Pons (tissue), 1 donor: Measurements from ENCODE around the gene MRAS.

Experiments used
- DNase-seq: peaks from one replicate; pipeline ENCODE4 v3.0.0-alpha.2; 2016; ENCODE audit warnings: low spot score

Gene MRAS

DNA sequence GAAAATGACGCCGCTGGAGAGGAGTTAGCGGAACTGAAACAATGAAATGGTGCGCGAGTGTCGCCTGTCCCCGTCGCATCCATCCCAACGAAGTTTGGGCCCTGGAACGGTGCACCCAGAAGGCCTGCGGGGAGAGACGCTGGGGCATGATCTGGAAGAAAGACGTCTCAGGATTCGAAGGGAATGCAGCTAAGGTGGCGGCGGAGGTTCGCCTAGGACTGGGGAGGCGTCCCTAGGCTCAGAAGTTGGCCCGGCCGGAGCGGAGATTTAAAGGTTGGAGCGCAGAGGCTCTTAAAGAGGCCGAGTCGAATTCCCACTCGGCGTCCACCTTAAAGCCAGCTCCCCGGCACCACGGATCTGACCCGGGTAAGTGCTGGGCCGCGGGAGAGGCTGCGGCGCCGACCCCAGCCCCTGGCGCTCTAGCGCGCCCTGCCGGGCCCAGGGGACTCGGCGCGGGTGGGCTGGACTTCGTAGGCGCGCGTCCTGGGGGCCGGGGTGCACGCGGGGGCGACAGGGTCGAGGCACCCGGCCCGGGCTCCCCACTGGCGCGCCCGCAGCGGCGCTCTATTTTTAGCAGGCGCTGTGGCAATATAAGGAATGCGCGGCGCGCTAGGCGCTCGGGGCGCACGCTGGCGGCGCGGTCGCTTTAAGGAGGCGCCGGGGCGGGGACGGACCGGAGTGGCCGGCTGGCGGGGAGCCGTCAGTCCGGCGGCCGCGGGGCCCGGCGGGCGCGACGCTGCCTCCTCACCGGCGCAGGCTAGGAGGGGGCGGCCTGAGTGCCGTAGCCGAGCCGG lies at the start of gene MRAS:
MRAS (plus strand) TSS at position 620 of the 794 bp plus-strand sequence. CDS start 24,305 bp downstream, outside the sequence.
- DNase-seq, result peak; percentile 67

DNA sequence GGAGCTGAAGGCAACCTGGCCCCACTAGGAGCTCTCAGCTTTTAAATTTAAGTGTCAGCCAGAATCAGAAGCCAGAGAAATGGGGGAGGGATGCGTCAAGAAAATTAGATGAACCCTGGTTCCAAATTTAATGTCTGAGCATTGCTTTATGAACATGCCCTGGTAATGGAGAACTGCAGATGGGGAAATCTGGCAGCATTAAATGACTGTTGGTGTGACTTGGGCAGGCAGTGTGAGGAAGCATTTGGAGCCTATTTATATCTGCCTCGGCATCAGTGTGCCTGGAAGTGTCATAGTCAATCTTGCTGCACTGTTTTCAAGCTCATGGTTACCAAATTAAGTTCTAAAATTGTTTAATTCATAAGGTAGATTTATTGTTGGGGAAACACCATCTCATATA lies 47.7 kb upstream of the MRAS start:
- peak; percentile 42 for DNase-seq

DNA sequence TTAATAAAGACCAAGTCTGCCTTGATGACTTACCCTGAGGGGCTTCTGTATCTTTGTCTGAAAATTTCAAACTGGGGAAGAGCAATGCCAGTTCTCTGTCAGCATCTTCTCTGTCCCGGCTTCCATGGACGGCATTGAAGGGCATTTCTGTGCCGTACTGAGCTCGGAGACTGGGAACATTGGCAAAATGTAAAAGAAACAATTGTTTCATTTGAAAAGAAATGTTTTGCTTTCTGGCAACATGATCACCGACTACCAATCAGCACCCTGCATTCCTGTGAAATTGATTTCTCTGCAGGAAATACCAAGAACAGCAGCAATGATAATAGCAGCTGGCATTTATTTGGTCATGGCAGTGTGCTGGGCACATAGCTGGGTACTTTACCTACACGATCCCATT lies 44.9 kb upstream of the MRAS start:
- peak; percentile 67 for DNase-seq

DNA sequence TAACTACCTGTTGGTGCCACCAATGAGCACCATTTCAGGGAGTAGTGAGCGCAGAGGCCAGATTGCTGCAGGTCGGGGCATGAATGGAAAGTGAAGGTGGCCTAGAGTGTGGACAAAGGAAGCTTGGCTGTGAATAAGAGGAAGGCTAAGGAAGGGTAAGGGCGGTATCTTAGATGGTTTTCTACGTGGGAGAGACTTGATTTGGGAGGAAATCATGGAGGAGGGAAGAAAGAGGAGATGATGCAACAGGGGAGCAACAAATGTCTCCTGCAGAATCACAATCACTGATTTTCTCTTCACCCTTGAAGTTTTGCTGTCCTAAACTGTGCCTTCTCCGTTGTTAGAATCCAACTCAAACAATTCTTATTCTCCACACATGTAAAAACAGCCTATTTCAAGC lies 40.5 kb upstream of the MRAS start:
- DNase-seq, result no peak

DNA sequence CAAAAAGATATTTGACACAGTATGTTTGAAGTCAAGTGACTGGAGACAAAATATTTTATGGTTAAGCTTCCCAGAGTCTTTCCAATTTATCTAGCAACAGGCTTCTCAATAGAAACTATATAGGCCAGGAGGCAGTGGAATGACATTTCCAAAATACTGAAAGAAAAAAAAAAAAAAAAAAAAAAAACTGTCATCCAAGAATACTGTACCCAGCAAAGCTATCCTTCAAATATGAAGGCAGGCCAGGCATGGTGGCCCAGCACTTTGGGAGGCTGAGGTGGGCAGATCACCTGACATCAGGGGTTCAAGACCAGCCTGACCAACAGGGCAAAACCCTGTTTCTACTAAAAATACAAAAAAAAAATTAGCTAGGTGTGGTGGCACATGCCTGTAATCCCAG lies 39.6 kb upstream of the MRAS start:
- DNase-seq, result no peak

DNA sequence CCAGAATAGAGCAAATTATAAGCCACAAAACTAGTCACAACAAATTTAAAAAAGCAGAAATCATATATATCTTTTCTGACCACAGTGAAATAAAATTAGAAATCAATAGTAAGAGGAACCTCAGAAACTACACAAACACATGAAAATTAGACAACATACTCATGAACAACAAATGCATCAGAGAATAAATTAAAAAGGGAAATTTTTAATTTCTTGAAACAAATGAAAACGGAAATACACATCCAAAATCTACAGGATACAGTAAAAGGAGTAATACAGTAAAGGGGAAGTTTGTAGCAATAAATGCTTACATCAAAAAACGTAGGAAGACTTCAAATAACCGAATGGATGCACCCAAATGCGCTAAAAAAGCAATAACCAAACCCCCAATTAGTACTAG lies 37.9 kb upstream of the MRAS start:
- DNase-seq, result no peak

DNA sequence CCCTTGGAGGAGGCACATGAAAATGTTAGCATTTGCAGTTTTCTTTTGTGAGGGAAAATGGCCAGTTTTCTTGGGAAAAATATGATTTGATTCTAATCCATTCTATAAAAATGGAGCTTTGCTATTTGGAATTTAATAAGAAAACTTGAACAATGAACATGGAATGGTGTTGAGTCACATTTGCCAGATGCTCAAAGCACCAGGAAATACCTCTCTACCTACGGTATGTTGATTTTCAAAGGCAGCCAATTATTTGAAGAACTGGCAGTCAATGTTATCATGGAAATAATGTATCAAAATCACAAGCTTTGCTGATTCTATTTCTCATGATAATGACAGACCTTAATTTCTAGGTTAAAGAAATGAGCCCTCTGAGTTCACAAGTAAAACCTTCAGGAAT lies 33.6 kb upstream of the MRAS start:
- no peak for DNase-seq

DNA sequence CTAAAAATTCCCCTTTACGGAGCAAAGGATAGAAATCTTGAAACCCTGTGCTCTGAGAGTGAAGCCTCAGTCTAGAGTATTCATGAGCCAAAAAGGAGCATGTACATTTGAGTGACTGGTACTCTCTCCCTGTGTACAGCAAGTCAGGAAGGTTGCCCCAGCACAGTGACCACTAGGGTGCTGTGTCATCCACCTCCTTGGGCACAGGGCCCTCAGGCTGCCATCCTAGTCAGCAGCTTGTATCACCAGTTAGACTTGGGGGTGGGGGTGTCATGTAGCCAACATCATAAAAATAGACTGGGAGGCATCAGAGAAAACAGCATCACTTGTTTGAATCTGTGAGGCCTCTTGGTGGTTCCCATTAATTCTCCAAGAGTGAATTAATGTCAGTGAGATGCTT lies 30.7 kb upstream of the MRAS start:
- no peak for DNase-seq

DNA sequence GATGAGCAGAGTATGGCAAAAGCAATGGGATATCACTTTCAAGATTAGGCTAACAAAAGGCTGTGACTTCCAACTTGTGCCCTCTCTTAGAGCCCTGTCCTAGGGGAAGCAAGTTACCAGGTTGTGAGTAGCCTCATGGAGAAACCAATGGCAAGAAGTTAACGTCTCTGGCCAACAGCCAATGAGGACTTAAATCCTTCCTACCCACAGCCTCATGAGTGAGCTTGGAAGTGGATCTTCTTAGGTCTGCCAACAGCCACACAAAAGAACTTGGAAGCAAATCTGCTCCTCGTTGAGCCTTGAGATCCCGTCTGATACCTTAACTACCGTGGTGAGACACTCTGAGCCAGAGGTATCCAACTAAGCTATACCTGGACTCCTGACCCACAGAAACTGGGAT lies 24.4 kb upstream of the MRAS start:
- no peak for DNase-seq

DNA sequence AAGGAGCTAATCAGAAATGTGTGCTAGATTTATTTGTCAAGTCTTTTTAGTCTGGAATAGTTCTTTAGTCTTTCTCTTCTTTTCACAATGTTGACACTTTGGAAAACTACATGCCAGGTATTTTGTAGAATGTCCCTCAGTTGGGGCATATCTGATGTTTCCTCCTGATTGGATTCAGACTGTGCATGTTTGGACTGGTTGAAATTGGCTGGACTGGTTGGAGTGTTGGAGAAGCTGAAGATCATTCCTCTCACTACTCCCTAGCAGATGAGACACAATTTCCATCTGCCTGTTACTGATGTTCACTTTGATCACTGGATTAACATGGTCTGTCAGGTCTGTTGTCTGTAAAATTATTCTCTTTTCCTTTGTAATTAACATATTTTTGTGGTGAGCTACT lies 22.4 kb upstream of the MRAS start:
- DNase-seq, result no peak

DNA sequence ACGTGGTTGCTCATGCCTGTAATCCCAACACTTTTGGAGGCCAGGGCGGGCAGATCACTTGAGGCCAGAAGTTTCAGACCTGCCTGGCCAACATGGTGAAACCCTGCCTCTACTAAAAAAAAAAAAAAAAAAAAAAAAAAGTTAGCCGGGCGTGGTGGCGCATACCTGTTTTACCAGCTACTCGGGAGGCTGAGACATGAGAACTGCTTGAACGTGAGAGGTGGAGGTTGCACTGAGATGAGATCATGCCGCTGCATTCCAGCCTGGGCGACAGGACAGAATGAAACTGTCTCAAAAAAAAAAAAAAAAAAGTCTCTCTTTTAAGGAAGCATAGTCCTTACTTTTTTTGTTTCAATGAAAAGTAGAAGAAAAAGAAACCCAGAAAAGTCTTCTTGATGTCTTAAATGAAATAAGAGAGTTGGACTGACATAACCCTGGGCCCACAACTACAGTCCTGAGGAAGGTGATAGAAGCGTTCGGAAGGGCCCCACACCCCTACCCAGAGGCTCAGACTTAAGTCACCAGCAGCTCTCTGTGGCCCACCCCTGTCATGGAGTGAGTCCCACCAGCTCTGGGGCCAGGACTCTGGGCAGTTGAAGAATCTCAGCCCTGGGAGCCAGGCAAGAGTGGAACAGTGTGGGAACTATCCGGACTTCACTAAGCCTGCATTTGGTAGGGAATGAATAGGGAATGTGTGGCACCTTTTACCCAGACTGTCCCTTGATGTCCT lies 21.3 kb upstream of the MRAS start:
- DNase-seq, result no peak

DNA sequence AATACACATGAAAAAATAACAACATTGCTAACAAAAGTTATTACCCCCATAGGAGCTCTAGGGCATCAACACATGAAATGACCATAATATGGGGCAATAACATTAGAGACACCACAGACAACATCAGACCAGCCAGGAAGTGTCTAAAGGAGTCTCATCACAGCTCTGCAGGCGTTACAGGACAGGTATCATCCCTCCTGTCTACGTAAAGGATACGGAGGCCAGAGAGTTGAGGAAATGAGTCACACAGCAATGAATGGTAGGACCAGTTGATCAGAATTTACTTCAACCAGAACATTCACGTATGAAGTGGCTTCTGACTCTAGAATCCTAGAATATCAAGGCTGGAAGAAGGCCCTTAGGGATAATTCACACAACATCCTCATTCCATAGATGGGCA lies 20.5 kb upstream of the MRAS start:
- DNase-seq, result no peak

DNA sequence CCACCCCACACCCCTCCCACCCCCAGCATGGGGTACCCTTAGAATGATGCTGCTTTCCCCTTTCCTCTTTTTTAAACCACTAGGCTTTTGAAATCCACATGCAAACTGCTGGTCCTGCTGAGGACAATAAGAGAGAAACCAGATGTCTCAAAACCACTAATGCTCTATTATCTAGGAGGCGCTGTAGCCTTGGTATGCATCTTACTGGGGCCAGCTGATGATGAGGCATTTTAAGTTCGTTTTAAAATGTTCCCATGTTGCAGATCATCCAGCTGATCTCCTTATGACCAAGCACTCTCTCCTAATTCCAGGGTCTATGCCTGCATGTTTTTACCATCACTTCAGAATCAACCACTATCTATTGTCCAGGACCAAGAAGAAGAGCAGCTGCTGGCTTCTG lies 20.0 kb upstream of the MRAS start:
- DNase-seq, result peak; percentile 26

DNA sequence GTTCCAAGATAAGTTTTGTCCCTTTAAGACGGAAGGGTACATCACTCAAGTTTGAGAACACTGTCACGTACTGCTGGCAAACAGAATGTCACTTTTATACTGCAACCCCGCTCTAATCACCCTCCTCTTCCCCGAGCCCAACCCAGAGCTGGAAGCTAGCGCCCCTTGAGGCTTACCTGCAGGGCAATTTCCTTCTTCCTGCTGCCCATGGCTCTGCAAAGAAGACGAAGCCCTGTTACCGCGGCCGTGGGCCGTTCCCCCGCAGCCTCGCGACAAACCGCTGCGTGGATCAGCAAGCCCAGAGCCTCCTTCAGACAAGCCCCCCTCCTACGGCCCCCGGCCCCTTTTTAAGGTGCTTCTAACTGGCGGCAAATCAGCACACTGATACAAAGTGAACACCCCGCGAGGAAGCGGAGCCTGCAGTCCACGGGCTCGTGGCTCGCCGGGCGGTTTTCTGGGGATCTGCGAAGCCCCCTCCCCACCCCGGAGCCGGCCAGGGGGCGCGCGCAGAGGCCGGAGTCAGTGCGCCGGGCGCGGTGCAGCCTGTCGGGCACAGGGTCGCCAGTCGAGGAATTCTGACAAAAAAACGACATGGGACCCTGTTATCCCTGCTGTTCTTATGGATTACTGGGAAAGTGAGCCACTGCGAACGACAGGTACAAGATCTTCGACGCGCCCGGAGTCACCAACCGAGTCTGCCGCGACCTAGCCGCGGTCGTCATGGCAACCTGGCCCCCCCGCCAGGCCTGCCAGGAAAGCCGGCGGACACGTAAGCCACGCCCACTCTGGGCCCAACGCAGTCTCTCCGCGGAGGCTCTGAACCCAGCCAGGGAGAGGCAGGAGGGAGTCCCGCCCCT lies 19.0 kb upstream of the MRAS start, which contains the start of gene NME9:
NME9 (minus strand) TSS at position 725 of the 857 bp plus-strand sequence; CDS start at position 209, 516 bp downstream.
- DNase-seq, result peak; percentile 83

DNA sequence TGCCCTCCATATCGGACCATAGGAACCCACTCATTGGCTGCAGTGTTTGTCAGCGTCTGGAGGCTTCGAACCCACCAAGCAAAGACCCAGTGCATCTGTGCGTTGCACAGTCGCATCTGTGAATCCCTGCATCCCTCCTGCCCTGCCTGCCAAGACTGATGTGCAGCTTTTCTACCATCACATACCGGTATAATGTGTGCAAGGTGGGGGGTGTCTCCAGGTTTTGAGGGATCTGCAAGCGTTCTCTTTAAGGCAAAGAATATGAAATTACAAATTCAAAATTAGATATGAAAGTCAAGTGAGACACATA lies 18.4 kb upstream of the MRAS start:
- DNase-seq, result no peak

DNA sequence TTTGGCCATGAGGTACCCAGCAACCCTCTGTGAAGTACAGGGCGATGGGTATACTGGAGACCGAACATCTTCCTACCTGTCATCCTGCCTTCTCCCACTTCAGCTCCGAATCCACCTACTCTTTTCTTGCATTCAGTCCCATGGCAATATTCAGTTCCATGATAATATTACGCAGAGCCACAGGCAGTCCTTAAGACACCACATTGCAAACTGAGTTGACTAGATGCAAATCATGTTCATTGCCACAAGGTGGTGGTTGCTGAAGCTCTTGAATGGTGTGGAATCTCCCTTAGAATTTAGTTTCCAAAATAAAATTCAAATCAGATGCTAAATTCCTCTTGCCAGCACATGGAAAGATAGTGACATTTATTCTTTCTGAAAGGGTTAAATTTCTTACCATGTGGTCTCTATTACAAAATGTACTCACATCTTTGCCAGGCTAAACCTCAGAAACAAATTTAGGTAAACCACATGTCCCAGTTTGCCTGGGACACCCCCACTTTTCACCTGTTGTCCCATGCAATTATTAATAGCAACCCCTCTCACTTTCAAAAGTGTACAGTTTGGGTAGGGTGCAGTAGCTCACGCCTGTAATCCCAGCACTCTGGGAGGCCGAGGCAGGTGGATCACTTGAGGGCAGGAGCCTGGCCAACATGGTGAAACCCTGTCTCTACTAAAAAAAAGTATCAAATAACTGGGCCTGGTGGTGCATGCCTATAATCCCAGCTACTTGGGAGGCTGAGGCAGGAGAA lies 17.1 kb upstream of the MRAS start:
- DNase-seq, result no peak

DNA sequence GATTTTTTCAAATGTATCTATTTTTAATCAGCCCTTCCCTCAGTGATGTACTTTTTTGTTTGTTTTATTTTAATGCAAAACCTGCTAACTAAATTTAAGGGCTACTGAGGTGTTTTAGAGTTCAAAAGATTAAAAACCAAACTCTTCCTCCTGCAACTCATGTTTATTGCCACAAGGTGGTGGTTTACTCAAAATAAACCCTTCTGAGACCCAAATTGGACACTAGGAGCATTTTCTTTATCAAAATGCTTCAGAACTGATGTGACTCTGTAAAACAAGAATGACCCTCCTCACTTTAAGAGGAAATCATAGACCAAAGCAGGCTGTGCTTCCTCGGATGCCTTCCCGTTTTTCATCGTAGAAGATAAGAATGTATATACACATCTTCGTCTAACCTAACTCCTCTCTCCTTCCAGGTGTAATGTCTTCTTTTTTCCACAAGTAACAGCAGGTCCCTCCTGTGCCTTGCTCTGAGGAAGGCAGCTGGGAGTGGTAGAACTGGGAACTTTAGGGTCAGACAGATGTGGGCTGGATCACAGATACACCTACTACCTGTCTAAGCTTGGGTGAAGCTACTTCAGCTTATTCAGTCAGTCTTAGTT lies 15.8 kb upstream of the MRAS start:
- DNase-seq, result peak; percentile 75

DNA sequence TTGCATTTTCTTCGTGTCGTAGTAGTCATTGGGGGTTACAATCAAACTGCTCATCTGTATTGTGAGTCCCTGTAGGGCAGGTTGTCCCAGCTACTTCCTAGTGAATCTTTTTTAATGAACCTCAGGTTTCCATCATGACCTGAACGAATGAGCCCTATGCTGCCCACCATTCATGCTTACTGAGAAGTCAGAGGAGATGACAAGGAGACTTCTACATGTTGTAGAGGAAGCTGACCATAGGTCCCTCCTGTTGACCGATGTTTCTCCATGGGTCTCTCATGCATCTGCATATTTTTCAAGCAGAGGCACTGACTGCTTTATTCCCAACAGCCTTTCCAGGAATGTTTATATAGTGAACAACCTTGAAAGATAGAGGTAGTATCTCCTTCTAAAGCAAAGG lies 13.8 kb upstream of the MRAS start:
- DNase-seq, result no peak

DNA sequence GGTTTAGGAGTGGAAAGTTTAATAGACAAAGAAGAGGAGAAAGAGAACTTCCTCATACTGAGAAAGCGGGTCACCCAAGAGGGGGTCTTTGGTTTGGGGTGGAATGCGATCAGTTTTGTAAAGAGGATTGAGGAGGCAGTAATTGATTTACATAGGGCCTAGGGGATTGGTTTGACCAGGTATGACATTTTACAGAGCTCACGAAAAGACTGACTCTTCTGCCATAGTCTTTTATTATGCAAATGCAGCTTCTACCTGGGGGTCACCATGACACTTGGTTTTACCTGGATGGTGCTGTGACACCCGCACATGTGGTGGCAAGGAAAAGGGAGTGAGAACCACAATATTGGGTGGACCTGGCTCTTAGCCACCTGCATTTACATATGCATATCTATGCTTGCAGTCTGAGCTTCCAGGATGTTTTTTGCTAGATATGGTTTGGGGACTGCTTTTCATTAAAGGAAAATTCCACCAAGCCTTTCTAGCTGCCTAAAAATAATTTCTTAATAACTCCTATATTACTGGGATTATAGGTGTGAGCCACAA lies 11.9 kb upstream of the MRAS start:
- DNase-seq, result no peak

DNA sequence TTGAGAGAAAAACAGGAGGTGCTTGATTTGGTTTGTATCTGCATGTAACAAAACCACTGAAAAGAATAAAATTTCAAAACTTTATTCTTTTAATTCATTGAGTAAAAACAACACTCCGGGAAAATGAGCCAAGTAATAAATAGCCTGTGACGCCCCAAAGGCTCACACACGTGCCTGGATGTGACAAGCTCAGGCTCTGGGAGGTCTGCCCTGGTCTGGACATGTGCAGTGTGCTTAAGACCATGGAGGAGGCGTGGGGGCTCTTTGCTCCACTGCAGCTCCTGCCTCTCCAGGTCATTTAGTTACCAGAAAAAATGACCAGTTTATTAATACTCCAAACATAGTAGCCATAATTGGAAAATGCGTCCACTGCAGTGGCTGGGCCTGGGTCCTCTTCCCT lies 10.1 kb upstream of the MRAS start:
- no peak for DNase-seq

DNA sequence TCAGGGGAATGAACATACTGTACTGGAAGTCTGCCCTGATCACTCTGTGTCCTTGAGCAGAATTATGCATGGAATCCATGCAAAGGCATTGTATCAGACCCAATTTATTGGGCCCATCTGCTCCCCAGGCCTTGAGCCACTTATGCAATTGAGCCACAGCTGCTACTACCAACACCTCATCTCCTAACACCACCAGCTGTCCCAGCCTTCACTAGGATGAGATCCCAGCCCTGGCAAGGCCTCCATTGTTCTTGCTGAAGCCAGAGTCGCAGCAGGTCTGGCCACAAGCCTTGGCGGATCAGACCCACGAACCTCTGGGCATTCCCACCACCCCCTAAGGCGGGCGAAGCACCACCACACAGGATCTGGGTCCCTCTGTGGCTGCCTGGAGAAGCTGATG lies 9.6 kb upstream of the MRAS start:
- no peak for DNase-seq
